Gastrocnemius medialis (tissue), 4 donors: Measurements from ENCODE around the gene MROH2A. TPM values are rescaled to one million over a fixed set of nuclear protein-coding genes. Genes with fewer than 3 reads are reported as not detected.
"Not testable (repeated sequence)": the region's sequence is repeated elsewhere in the genome, so short reads cannot be mapped to it uniquely, and the experiment has no call there.

Experiments used
- ATAC-seq, 2 donors: fragments of 150-250 bp; one replicate each; pipeline ENCODE4 v1.9.1; 2016
- DNase-seq, 2 donors: peaks; one replicate each; pipeline ENCODE4 v3.0.0-alpha.2; 2019
- H3K27ac ChIP-seq, 4 donors: fragments of 200-600 bp; sonication (generic); 1 replicate in 1 of 4; 2 replicates in 3 of 4; pipeline ENCODE4 v1.5.1; 2016 to 2018; ENCODE audit warnings: mild to moderate bottlenecking in 2 of 4, moderate library complexity in 1 of 4
- H3K27me3 ChIP-seq, 3 donors: fragments of 200-600 bp; sonication (generic) in 2 of 3; 1 replicate in 1 of 3; 2 replicates in 2 of 3; pipeline versions ENCODE4 v1.5.1 to v1.6.0; 2016 to 2019; ENCODE audit warnings: mild to moderate bottlenecking in 1 of 3, moderate library complexity in 1 of 3
- H3K36me3 ChIP-seq, 2 donors: fragments of 200-600 bp; sonication (generic) in 1 of 2; one replicate each; pipeline ENCODE4 v1.5.1; 2017 to 2018
- H3K4me1 ChIP-seq, 2 donors: fragments of 200-600 bp; sonication (generic) in 1 of 2; one replicate each; pipeline ENCODE4 v1.5.1; 2016 to 2017; ENCODE audit warnings: mild to moderate bottlenecking in 2 of 2
- H3K4me3 ChIP-seq, 4 donors: fragments of 200-600 bp; sonication (generic) in 3 of 4; 1 replicate in 1 of 4; 2 replicates in 3 of 4; pipeline ENCODE4 v1.5.1; 2016 to 2019; ENCODE audit warnings: mild to moderate bottlenecking in 2 of 4
- H3K9me3 ChIP-seq, 3 donors: fragments of 200-600 bp; sonication (generic) in 2 of 3; 1 replicate in 1 of 3; 2 replicates in 2 of 3; pipeline ENCODE4 v1.5.1; 2016 to 2019
- CTCF ChIP-seq, 5 experiments: fragments of 450-650 bp in 3 of 5; fragments of 200-600 bp in 2 of 5; sonication (generic) in 2 of 5; IDR thresholded peaks in 4 of 5; conservative IDR thresholded peaks in 1 of 5; 1 replicate in 4 of 5; 2 replicates in 1 of 5; pipeline ENCODE4 v1.5.1; 2016 to 2019; ENCODE audit warnings: antibody characterized with exemption in 5 of 5, mild to moderate bottlenecking in 3 of 5, moderate library complexity in 3 of 5
- POLR2A ChIP-seq, 2 donors: fragments of 450-650 bp; IDR thresholded peaks; one replicate each; pipeline ENCODE4 v1.6.1; 2017; ENCODE audit warnings: antibody characterized with exemption in 2 of 2, mild to moderate bottlenecking in 2 of 2, moderate library complexity in 2 of 2
- in situ Hi-C, 4 donors: fragments of 200-750 bp; cut with MboI; loops; one replicate each; pipeline versions ENCODE4 v1.15.0 to v1.8.0; 2017; ENCODE audit warnings: low sequenced_read_pairs in 4 of 4
- intact Hi-C: fragments of 100-400 bp; cut with DNase I; formaldehyde crosslinking; loops from one replicate; pipeline ENCODE4 v1.15.1; 2023; ENCODE audit warnings: low total_unique reads
- total RNA-seq, 4 donors: library from RNA; depleted of rRNA; stranded (reverse); fragments of >200 nt; gene quantifications; one replicate each; pipeline versions ENCODE4 v1.1.0 to v1.2.3, GENCODE V29; 2016

The MROH2A gene
- total RNA-seq, 4 donors from 2014 or later = not detected

DNA sequence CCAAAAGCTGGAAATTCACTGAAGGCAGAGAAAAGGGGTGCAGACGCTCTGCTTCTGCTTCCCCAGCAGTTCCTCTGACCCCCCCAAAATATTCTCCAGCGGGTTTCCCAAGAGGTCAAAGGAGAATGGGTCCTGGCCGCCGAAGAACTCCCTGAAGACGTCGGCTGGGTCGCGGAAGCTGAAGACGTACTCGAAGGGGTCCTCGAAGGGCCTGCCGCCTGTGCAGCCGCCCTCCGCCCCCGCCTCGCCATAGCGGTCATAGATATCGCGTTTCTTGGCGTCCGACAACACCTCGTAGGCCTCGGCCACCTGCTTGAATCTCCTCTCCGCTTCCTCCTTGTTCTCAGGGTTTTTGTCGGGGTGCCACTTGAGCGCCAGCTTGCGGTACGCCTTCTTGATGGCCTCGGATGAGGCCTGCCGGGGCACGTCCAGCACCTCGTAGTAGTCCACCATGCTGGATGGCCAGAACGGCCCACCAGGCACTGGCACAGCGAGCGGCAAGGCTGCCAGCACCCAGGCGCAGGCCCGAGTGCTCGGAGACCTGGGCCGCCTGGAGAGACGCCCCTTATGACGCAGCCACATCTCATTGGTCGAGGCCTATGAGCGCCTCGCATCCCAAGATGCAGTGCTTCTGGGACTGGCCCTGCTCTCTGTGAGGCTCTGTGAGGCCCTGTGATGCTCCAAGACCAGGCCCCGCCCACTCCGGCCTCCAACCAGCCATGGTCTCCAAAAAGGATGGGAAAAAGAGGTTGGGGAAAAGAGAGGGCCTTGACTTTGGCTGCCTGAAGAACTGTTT, 34.5 kb upstream of the MROH2A start:
- no peak for TF ChIP-seq POLR2A (IDR thresholded peaks at IDR 0.05)
- TF ChIP-seq CTCF (IDR thresholded peaks at IDR 0.05 in 4 of 5, conservative IDR thresholded peaks at IDR 0.05 in 1 of 5) = no peak
- intact Hi-C loops (no loop called here), in situ Hi-C loops (no loop called here)
- Histone ChIP-seq H3K4me3 (no peak overlapping the region), H3K4me1 (no peaks in the 10 kb centered on the region), H3K27ac (no peak overlapping the region), H3K36me3 (no peaks in the 10 kb centered on the region), H3K9me3 (no peaks in the 10 kb centered on the region), H3K27me3 (no peaks in the 10 kb centered on the region)
- DNase-seq = no peak
- ATAC-seq = no peak

DNA sequence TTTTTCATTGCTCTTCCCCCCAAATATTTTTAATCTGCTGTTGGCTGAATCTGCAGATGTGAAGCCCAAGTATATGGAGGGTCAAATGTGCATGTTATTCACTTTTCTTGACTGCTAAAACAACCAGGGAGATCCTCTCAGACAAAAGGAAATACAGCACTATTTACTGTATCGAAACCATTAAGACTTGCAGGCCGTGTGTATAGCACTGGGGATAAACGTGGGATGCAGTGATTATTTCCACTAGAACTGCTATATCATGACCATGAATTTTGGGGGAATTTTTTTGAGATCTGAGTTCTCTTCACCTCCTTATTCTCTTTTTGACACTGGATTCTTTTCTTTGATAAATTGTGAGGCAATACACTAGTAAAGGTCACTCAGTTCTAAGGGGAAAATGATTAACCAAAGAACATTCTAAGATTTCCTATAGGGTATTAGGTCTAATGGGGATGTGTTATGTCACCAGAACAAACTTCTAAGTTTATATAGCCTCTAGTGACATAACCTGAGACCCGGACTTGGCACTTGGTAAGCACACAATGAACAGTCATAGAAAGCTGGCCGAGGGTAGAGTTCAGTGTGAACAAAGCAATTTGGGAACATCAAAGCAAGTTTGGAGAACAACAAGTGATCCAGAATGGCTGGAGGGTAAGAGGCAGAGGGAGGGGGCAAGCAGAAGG, 32.9 kb upstream of the MROH2A start:
- no peak for TF ChIP-seq CTCF (IDR thresholded peaks at IDR 0.05 in 4 of 5, conservative IDR thresholded peaks at IDR 0.05 in 1 of 5)
- TF ChIP-seq POLR2A (IDR thresholded peaks at IDR 0.05) = no peak
- Histone ChIP-seq H3K27me3 (no peaks in the 10 kb centered on the region), H3K27ac (no peak overlapping the region), H3K9me3 (no peaks in the 10 kb centered on the region), H3K36me3 (no peaks in the 10 kb centered on the region), H3K4me3 (no peak overlapping the region), H3K4me1 (no peaks in the 10 kb centered on the region)
- no peak for ATAC-seq
- DNase-seq = no peak
- intact Hi-C loops = no loop called here
- in situ Hi-C loops = no loop called here

DNA sequence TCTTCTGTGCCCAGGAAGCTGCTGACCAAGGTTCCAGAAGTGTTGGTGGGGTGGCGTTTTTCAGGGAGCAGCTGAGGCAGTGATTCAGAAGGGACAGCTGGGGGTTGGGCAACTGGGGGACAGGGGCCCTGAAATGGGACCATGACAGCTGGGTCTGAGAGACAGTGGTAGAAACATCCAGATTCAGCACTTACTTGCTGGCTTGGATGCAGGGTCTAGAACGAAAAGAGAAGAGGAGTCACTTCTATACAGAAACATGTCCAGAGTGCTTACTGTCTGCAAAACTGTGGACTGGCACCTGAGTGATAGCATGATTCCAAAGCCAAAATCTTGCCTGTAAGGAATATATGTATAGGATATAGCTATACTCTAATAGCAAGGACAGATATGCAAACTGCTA, 32.3 kb upstream of the MROH2A start:
- H3K36me3 ChIP-seq, DNase-seq, intact Hi-C loops, H3K4me3 ChIP-seq, in situ Hi-C loops, H3K27ac ChIP-seq, H3K27me3 ChIP-seq, ATAC-seq, H3K9me3 ChIP-seq, H3K4me1 ChIP-seq: not testable (repeated sequence)

GRCh38 chr2:233746475-233747282, 31.5 kb upstream of the MROH2A start:
- Histone ChIP-seq H3K4me3 (no peak overlapping the region), H3K27me3 (no peaks in the 10 kb centered on the region), H3K27ac (no peak overlapping the region), H3K36me3 (no peaks in the 10 kb centered on the region), H3K4me1 (no peaks in the 10 kb centered on the region), H3K9me3 (no peaks in the 10 kb centered on the region)
- DNase-seq (no peak), ATAC-seq (no peak)
- in situ Hi-C loops = no loop called here
- no peak for TF ChIP-seq POLR2A (IDR thresholded peaks at IDR 0.05)
- TF ChIP-seq CTCF (IDR thresholded peaks at IDR 0.05 in 4 of 5, conservative IDR thresholded peaks at IDR 0.05 in 1 of 5) = no peak
- intact Hi-C loops = no loop called here

- Histone ChIP-seq H3K4me1 (no peaks in the 10 kb centered on the region), H3K36me3 (no peaks in the 10 kb centered on the region), H3K27ac (no peak overlapping the region), H3K27me3 (no peaks in the 10 kb centered on the region), H3K4me3 (no peak overlapping the region), H3K9me3 (no peaks in the 10 kb centered on the region)
- TF ChIP-seq POLR2A (IDR thresholded peaks at IDR 0.05) = no peak
- TF ChIP-seq CTCF (IDR thresholded peaks at IDR 0.05 in 4 of 5, conservative IDR thresholded peaks at IDR 0.05 in 1 of 5) = no peak
- in situ Hi-C loops = no loop called here
- DNase-seq (no peak), ATAC-seq (no peak)
- intact Hi-C loops = no loop called here
Observed at GRCh38 chr2:233747283-233747544, 30.9 kb upstream of the MROH2A start.

DNA sequence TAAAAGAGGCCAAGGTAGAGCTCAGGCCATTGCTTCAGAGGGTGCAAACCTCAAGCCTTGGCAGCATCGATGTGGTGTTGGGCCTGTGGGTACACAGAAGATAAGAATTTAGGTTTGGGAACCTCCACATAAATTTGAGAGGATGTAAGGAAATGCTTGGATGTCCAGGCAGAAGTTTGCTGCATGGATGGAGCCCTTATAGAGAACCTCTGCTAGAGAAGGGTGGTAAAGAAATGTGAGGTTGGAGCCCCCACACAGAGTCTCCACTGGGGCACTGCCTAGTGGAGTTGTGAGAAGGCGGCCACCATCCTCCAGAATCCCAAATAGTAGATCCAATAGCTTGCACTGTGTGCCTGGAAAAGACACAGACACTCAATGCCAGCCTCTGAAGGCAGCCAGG, 27.4 kb upstream of the MROH2A start:
- in situ Hi-C loops, intact Hi-C loops, H3K9me3 ChIP-seq: not testable (repeated sequence)

GRCh38 chr2:233751212-233752009, 26.7 kb upstream of the MROH2A start:
- H3K27ac ChIP-seq, in situ Hi-C loops, intact Hi-C loops, H3K4me3 ChIP-seq, H3K27me3 ChIP-seq, H3K4me1 ChIP-seq, H3K9me3 ChIP-seq, DNase-seq, H3K36me3 ChIP-seq, ATAC-seq: not testable (repeated sequence)

More for the DNA sequence above, 27.4 kb upstream of the MROH2A start:
- not testable (repeated sequence) for H3K4me3 ChIP-seq, H3K27me3 ChIP-seq, H3K27ac ChIP-seq, DNase-seq, H3K4me1 ChIP-seq, H3K36me3 ChIP-seq, ATAC-seq
